Activated CD8-positive, alpha-beta T cell treated with anti-CD3 and anti-CD28 coated beads for 36 hours (primary cell): ENCODE measurements around the gene CUL4A. TPM values are rescaled to one million over a fixed set of nuclear protein-coding genes. Genes with fewer than 3 reads are reported as not detected.

Source experiments
- ATAC-seq: fragments of 200-7000 bp; cut with Tn5 transposase; one replicate; pipeline ENCODE4 v1.10.0; 2021; ENCODE audit warnings: mild to moderate bottlenecking, moderate library complexity
- CTCF ChIA-PET: fragments of 350-600 bp; sonication (Branson Sonifier 250); formaldehyde crosslinking; loops from one replicate; lab custom pipeline; 2021; ENCODE audit warnings: antibody characterized with exemption; lab: Charles Lee
- POLR2A ChIA-PET: fragments of 350-600 bp; sonication (Branson Sonifier 250); formaldehyde crosslinking; loops from one replicate; lab custom pipeline; 2021; ENCODE audit warnings: antibody characterized with exemption; lab: Charles Lee
- DNase-seq: peaks from one replicate; pipeline ENCODE4 v3.0.0-alpha.2; 2020
- H3K27ac Mint-ChIP-seq: one replicate; pipeline ENCODE4 v1.8.0; 2021; ENCODE audit warnings: mild to moderate bottlenecking, mixed read lengths
- H3K27me3 Mint-ChIP-seq: one replicate; pipeline ENCODE4 v1.8.0; 2021; ENCODE audit warnings: mixed read lengths
- H3K36me3 Mint-ChIP-seq: one replicate; pipeline ENCODE4 v1.8.0; 2021; ENCODE audit warnings: low read depth, mixed read lengths
- H3K4me1 Mint-ChIP-seq: one replicate; pipeline ENCODE4 v1.8.0; 2021; ENCODE audit warnings: low read depth, mixed read lengths
- H3K4me3 Mint-ChIP-seq: one replicate; pipeline ENCODE4 v1.8.0; 2021; ENCODE audit warnings: mild to moderate bottlenecking, moderate library complexity, mixed read lengths
- H3K9me3 Mint-ChIP-seq: one replicate; pipeline ENCODE4 v1.8.0; 2021; ENCODE audit warnings: mixed read lengths
- CTCF ChIP-seq: fragments of 200-600 bp; IDR thresholded peaks from one replicate; pipeline ENCODE4 v1.8.0; 2022; ENCODE audit warnings: antibody characterized with exemption, mild to moderate bottlenecking
- intact Hi-C: fragments of 100-400 bp; cut with micrococcal nuclease; formaldehyde crosslinking; loops from one replicate; pipeline ENCODE4 v1.10.0; 2022
- total RNA-seq, 2 experiments: library from RNA; stranded (reverse); gene quantifications; one replicate each; pipeline ENCODE4 v1.2.3, GENCODE V29; 2021

CUL4A gene
- total RNA-seq, 2 experiments from 2014 or later: 81.5 to 81.7 TPM

- no peak overlapping the region for H3K27ac Mint-ChIP-seq
- H3K4me1 Mint-ChIP-seq: peaks cover 4% of the 10 kb centered on the region
- CTCF ChIA-PET: no interaction called here
- H3K9me3 Mint-ChIP-seq: no peaks in the 10 kb centered on the region
- H3K4me3 Mint-ChIP-seq: no peak overlapping the region
- POLR2A ChIA-PET: interaction anchor here (0.8 to 1.0 kb wide), 2 partner anchors 11 to 50 kb away, joined by 3 read pairs; partner anchors contain the start of gene PCID2
- no peak for DNase-seq
- no peak for TF ChIP-seq CTCF
- intact Hi-C loops: no loop called here
- H3K36me3 Mint-ChIP-seq: peaks cover 52% of the 10 kb centered on the region
- no peaks in the 10 kb centered on the region for H3K27me3 Mint-ChIP-seq
- no peak for ATAC-seq
Observed at GRCh38 chr13:113196970-113197737, 12.3 kb upstream of the CUL4A start.

GRCh38 chr13:113201815-113202214 is 7.6 kb upstream of the CUL4A start:
- no peak for TF ChIP-seq CTCF
- ChIA-PET CTCF (no interaction called here), POLR2A (no interaction called here)
- Mint-ChIP-seq H3K27me3 (no peaks in the 10 kb centered on the region), H3K36me3 (peaks cover 46% of the 10 kb centered on the region), H3K27ac (no peak overlapping the region), H3K4me3 (no peak overlapping the region), H3K9me3 (no peaks in the 10 kb centered on the region), H3K4me1 (peaks cover 42% of the 10 kb centered on the region)
- DNase-seq: no peak
- intact Hi-C loops: no loop called here
- ATAC-seq: no peak

- TF ChIP-seq CTCF: no peak
- POLR2A ChIA-PET: interaction anchor here (1.1 kb wide), 1 partner anchor 96 kb away, joined by 3 read pairs; no protein-coding TSS in a partner anchor
- Mint-ChIP-seq H3K36me3 (peaks cover 44% of the 10 kb centered on the region), H3K27ac (peak overlapping the region; percentile 47), H3K9me3 (no peaks in the 10 kb centered on the region), H3K4me1 (peaks cover 49% of the 10 kb centered on the region), H3K27me3 (no peaks in the 10 kb centered on the region), H3K4me3 (no peak overlapping the region)
- intact Hi-C loops: no loop called here
- CTCF ChIA-PET: no interaction called here
- DNase-seq (no peak), ATAC-seq (no peak)
Observed at GRCh38 chr13:113202912-113203311, 6.5 kb upstream of the CUL4A start.

- POLR2A ChIA-PET: interaction anchor here (1.1 kb wide), 1 partner anchor 95 kb away, joined by 3 read pairs; no protein-coding TSS in a partner anchor
- no peak for ATAC-seq
- no peak for TF ChIP-seq CTCF
Observed at GRCh38 chr13:113203507-113204377, 5.7 kb upstream of the CUL4A start.

More at GRCh38 chr13:113203507-113204377, 5.7 kb upstream of the CUL4A start:
- Mint-ChIP-seq H3K27ac (peak overlapping the region; percentile 36), H3K27me3 (no peaks in the 10 kb centered on the region), H3K36me3 (peaks cover 42% of the 10 kb centered on the region), H3K4me1 (peaks cover 49% of the 10 kb centered on the region), H3K9me3 (no peaks in the 10 kb centered on the region), H3K4me3 (no peak overlapping the region)
- DNase-seq: no peak
- CTCF ChIA-PET: no interaction called here
- intact Hi-C loops: no loop called here
